HG03066 (cell line): ENCODE data around the gene ASB2.

Source experiments
- ATAC-seq: cut with Tn5 transposase; IDR thresholded peaks from one replicate; pipeline ENCODE4 v1.9.1; 2021; ENCODE audit warnings: low read depth; ENCODE audit not compliant: unreplicated experiment

The ASB2 gene

DNA sequence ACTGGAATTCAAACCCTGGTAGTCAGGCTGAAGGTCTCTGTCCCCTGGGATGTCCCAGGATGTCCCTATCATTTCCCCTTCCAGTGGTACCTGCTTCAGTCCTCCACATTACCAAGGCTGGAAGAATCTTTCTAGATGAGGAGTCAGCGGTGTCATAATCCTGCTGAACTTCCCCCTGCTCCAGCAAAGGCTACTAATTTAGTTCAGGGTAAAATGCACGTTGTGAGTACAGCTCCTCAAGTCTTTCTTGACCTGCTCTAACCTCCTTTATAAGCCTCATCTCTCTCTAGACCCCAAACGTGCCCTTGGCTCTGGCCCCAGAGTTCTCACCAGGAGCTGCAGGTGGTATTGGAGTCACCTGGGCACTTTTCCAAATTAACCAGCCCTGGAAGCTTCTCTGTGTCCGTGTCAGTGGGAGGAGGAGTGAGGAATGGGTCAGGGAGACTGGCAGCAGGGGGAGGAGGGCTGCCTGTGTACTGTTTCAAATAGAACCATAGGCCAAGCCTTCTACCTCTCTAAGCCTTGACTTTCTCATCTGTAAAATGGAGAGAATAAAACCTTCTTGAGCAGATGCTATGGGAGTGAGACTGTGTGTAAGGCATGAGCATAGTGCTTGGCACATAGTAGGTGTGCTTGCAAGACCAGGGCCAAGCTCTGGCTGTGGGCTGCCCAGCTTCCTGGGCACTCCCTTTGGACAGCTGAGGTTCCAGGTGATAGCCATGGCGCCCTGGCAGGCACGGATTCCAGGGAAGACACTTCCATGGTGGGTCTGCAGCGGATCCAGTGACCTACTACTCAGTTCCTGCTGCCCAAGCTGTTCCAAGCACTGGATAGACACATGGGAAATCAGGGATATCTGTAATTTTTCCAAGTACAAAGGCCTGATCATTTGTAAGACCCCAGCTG lies 24.5 kb downstream of the ASB2 start:
- no peak for ATAC-seq

- ATAC-seq: no peak
These were observed 25.3 kb downstream of the ASB2 start for GRCh38 chr14:93950948-93951634.

DNA sequence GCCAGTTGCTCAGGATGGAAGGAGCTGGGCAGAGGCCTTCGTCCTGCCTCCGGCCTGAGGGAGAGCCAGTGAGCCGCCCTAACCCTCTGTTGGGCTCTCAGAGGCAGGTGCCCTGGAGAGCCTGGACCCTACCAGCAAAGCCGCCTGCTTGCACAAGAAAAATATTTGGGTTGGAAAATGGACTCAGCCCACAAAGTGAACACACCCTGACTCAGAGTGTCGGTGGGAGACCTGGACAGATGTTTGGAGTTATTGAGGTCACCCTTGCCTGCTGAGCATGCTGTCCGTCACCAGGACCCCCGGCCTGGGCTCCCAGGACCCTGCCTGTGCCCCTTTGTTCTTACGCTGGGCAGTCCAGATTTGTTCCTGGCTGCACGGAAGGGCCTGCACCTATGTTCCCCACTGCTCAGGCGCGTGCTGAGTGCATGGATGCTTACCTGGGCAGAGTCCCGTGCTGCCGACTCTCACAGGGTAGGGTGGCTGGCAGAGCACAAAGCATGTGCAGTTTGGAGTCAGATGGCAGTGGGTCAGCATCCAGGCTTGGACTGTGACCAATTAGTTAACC lies 26.8 kb downstream of the ASB2 start:
- ATAC-seq: no peak

DNA sequence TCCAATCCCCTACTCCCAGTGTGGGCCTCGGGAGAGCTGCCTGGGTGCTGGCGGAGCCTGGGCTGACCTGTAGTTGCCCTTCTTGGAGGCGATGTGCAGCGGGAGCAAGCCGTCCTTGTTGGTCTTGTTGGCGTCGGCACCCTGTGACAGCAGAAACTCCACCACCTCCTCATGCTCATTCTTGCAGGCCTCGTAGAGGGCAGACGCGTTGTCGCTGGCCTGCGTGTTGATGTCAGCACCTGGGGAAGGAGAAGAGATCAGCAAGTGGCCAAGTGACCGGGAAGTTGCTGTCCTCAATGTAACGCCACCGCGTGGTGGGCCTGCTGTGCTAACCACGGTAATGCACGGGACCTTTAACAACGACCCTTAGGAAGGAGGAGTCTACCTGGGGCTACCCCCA lies 29.1 kb downstream of the ASB2 start:
- ATAC-seq: no peak

- no peak for ATAC-seq
These were observed 29.8 kb downstream of the ASB2 start for GRCh38 chr14:93946541-93947090.

GRCh38 chr14:93946104-93946503 lies 30.3 kb downstream of the ASB2 start:
- no peak for ATAC-seq

GRCh38 chr14:93945070-93945399 lies 31.3 kb downstream of the ASB2 start:
- no peak for ATAC-seq

DNA sequence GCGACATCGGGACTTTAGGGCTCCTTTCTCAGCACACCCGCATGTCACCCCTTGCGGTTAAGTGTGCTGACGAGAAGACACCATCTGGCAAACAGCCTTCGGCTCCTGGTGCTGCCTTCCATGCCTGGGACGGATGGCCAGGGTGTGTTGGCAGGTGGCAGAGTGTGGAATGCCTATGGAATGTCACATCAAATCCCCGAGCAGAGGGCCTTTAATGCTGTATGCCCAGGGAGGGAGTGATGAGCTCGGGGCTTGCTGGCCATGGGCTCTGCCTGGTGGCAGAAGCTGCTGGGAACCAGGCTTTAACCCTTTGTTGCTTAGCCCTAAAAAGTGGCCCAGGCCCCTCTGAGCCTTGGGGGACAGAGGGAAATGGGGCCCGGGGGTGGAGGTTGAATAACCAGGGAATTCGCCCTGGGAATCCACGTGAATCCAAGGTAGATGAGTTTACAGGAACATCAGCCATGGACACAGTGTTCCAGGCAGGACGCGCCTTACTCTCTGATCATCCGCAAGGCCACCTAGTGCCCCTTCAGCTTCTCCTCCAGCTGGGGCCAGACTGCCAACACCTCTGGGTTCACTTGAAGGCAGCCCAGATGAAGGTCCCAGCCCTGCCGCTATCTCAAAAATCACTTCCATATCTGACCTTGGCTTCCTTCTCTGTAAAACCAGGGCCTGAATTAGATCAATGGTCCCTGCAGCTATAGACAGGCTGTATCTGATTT lies 31.9 kb downstream of the ASB2 start:
- ATAC-seq: no peak

DNA sequence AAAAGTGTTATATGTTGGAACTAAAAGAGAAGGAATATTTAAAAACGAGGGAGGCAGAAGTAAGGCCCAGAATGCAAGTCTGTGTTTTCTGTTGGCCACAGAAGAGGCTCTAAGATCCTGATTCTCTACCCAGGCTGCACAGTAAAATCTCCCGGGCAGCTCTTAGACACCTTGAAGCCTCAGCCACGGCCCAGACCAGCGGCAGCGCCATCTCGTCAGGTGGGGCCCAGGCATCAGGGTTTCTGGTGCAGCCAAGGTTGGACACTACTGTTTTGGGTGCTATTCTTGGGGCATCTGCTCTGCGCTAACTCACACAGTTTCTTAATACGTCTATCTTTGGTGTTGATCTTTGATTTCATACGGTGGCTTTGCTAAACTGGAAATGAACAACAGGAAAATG lies 32.4 kb downstream of the ASB2 start:
- ATAC-seq: no peak

DNA sequence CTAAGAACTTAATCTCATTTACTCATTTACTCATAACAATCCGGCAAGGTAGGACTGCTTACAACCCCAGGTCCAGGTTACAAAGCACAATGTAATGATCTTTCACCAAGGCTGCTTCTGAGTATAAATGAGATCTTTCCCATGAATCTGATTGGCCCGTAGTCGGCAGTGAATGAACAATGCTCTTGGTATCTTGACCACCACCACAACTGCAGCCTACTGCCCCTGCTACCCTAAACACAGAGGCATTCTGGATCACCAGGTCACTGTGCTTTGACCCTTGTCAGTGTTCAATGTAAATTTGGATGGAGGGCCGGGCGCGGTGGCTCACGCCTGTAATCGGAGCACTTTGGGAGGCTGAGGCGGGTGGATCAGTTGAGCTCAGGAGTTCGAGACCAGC lies 33.3 kb downstream of the ASB2 start:
- ATAC-seq: no peak

DNA sequence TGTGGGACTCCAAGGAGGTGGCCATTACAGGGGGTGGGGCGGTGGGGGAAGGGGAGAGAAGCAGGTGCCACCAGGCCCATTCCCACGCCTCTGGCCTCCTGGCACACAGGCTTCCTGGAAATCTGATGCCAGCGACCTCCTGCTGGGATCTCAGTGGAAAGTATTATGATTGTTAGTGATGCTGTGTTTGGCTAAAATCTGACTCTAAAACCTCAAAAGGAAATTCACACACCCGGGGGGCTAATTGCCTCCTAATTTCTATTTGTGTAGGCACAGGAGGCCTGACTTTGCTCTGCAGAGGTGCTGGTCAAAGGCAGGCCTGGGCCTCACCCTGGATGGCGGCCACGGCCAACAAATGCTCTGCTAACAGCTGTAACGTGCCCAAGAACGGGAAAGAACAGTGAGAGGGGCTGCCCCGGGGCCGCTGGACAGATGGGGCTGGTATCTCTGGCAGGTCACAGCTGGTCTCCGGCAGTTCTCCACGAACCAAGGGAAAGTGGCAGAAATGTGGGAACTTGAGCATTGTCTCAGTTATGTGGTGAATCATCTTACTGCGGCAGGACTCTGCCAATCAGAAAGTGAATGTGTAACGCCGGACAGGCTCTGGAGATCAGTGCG lies 35.0 kb downstream of the ASB2 start:
- no peak for ATAC-seq

DNA sequence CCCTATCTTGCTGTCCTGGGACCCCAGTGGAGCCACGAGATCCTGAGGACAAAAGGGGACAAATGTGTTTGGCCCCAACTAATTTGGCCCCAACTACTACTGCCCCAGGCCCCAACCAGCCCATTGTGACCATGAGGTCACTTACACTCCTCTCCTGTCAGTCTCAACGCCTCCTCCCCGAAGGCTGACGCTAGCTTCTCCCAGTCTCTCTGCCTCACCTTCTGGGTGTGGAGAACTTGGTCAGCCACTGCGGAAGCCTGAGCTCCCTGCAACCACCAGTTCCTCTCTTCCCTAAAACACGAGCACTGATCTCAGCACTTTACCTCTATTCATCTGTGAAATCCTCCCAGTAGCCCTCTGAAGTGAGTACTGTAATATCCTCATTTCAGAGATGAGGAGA lies 35.9 kb downstream of the ASB2 start:
- no peak for ATAC-seq

DNA sequence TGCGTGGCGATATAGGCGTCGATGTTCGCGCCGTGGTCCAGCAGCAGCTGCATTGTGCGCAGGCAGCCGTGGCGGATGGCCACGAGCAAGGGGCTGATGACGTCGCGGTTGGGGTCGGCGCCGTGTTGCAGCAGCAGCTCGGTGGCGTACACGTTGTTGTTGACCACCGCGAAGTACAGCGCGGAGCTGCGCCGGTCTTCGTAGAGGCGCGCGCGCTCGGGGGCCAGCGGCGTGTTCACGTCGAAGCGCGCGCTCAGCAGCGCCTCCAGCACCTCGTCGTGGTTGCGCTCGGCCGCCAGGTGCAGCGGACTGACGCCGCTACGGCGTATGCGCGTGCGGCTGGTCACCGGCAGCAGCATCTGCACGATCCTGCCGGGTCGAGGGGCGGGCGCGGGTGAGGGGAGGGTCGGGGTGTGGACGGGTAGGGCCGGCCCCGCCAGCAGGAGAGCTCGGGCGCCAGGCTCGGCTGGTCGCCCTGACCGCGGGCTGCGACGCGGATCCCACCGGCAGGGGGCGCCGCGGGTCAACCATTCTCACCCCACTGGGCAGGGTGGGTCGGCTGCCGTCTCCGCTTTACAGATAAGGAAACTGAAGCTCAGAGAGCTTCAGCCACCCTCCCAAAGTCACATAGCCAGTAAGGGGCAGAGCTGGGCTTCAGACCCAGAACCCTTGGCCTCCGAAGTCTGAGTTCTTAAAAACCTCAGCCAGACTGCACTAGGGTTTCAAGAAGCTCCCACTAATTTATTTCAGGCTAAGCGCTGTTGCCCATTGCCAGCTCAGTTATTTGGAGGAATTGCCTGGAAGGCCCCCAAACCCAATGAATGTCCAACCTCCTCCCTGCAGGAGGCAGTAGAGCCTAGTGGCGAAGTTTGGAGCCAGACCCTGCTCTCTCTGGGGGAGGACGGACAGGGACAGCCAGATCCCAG lies 36.8 kb downstream of the ASB2 start:
- peak; percentile 90 for ATAC-seq

DNA sequence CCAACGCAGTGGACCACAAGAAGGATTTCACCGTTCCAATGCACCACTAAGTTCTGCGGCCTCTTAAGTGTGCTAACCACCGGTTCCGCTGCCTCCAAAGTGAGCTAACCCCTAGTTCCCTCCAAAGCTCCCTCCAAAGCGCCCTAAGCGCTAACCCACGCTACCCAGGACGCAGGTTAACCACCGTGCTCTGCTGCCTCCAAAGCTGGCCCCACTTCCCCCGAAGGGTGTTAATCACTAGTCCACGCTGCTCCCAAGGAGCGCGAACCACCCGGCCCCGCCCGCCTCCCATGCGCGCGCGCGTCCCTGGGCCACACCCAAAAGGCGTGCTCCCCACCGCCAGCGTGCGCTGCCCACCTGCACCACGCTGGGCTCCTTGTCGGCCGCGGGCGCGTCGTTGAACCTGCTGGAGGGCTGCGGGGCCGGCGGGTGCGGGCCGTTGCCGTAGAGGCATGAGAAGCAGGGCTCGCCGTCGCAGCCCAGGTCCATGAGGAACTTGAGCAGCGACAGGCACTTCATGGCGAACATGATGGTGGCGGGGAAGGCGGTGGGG lies 37.5 kb downstream of the ASB2 start:
- no peak for ATAC-seq

- ATAC-seq: no peak
These were observed 38.9 kb downstream of the ASB2 start for GRCh38 chr14:93937519-93937918.

- ATAC-seq: no peak
These were observed 39.4 kb downstream of the ASB2 start for GRCh38 chr14:93936926-93937325.

GRCh38 chr14:93936245-93936644 lies 40.1 kb downstream of the ASB2 start:
- ATAC-seq: no peak

DNA sequence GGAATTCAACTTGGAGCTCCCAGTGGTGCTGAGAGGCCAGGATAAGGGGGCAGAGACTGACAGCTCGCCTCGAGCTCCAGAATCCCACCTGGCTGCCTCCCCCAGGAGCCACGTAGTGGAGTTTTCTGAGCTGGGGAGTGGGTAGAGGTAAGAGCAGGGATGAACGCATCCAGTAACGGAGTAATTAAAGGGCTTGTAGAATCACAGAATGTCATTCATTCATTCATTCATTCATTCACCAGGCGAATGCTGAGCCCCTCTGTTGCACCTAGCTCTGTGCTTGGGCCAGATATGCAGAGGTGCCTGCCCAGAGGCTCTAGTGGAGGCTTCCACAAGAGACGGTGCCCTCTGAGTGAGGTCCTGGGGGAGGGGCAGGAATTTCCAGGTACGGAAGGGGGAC lies 41.2 kb downstream of the ASB2 start:
- ATAC-seq: no peak

- no peak for ATAC-seq
These were observed 43.7 kb downstream of the ASB2 start for GRCh38 chr14:93932642-93933041.
